Measurements from ENCODE around the gene PNO1. TPM values are rescaled to one million over a fixed set of nuclear protein-coding genes. Genes with fewer than 3 reads are reported as not detected.
A peak's percentile ranks its signal among the peaks of the same experiment; 100 is the strongest.

Gene PNO1
- total and polyA plus RNA-seq, 9 donors = 6.1 to 26.4 (median 12.7) TPM

DNA sequence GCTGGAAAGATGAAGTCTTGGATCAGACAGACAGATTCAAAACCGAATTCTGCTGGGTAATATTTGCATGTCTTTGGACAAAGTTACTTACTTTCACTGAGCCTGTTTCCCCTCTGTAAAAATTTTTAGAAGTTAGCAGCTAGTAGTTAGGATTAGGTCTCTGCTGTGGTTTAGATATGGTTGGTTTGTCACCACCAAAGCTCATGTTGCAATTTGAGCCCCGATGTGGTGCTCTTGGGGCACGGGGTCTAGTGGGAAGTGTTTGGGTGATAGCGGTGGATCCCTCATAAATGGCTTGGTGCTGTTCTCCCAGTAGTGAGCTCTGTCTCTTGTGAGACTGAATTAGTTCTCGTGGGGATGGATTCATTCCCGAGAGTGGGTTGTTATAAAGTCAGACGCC, 38.9 kb upstream of the PNO1 start:
- Histone ChIP-seq H3K27me3 (no peaks in the 10 kb centered on the region), H3K36me3 (no peaks in the 10 kb centered on the region), H3K4me1 (ENCODE audit: insufficient read depth) (peaks cover 3% of the 10 kb centered on the region), H3K4me3 (no peak overlapping the region), H3K9me3 (no peaks in the 10 kb centered on the region), H3K27ac (no peak overlapping the region)
- intact Hi-C loops (cut with DNase I) = no loop called here
- no peak for DNase-seq
- WGBS, 3 donors = 76 to 86% (median 86%) methylated on average over 7 of the region's 7 CpGs
- TF ChIP-seq POLR2A (IDR thresholded peaks at IDR 0.05) (no peak), EP300 (IDR thresholded peaks at IDR 0.05) (no peak)
- TF ChIP-seq, protein P1, sequence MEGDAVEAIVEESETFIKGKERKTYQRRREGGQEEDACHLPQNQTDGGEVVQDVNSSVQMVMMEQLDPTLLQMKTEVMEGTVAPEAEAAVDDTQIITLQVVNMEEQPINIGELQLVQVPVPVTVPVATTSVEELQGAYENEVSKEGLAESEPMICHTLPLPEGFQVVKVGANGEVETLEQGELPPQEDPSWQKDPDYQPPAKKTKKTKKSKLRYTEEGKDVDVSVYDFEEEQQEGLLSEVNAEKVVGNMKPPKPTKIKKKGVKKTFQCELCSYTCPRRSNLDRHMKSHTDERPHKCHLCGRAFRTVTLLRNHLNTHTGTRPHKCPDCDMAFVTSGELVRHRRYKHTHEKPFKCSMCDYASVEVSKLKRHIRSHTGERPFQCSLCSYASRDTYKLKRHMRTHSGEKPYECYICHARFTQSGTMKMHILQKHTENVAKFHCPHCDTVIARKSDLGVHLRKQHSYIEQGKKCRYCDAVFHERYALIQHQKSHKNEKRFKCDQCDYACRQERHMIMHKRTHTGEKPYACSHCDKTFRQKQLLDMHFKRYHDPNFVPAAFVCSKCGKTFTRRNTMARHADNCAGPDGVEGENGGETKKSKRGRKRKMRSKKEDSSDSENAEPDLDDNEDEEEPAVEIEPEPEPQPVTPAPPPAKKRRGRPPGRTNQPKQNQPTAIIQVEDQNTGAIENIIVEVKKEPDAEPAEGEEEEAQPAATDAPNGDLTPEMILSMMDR (IDR thresholded peaks at IDR 0.05) = no peak

DNA sequence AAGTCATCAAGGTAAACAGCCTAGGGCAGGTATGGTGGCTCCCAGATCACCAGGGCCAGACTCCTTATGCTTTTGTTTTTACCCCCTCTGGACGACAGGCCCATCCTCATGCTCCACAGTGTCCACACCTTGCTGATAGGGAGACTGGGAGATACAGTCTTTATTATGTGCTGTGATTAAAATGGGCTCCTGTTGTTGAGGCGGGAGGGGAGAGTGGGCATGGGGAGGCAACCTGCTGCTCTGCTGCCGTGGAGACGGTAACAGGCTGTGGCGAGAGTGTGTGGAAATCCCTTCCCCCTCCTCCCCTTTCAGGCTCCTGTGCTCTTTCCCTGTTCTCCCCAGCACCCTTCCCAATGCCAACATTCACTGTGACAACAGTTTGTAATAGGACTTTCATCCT, 38.2 kb upstream of the PNO1 start:
- Histone ChIP-seq H3K27ac (no peak overlapping the region), H3K9me3 (no peaks in the 10 kb centered on the region), H3K4me3 (no peak overlapping the region), H3K36me3 (no peaks in the 10 kb centered on the region), H3K4me1 (ENCODE audit: insufficient read depth) (peaks cover 3% of the 10 kb centered on the region), H3K27me3 (no peaks in the 10 kb centered on the region)
- no peak for TF ChIP-seq EP300 (IDR thresholded peaks at IDR 0.05)
- TF ChIP-seq POLR2A (IDR thresholded peaks at IDR 0.05) = no peak
- TF ChIP-seq, protein P1 (IDR thresholded peaks at IDR 0.05) = no peak
- no peak for DNase-seq
- intact Hi-C loops (cut with DNase I) = no loop called here
- WGBS, 3 donors = 75 to 84% (median 80%) methylated on average over 5 of the region's 5 CpGs

DNA sequence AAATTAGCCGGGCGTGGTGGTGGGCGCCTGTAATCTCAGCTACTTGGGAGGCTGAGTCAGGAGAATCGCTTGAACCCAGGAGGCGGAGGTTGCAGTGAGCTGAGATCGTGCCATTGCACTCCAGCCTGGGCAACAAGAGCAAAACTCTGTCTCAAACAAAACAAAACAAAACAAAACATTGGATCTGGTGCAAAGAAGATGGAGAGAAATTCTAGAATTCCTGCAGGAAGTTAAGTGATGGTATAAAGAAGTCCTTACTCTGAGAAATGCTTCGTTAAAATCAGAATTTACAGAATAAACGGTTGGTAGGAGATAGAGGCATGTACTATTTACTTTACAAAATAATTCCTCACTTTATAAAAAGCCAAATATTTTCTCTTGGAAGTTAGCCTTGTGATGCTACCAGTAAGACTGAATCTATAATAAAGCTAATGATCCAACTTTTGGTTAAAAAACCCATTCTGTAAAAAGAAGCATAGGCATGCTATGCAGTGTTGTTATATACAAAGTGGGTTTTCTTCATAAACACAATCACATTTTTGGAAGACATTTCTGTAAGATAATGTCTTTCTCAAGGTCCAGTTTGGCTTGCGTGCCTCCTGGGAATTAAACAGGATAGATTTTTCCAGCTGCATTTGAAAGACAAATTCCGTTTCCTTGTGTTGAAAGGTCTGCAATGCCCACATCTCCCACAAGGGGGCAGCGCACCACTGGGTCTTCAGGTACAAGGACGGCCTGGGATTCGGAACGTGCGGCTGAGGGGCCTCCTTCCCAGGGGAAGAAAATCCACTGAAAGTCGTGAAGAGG, 35.6 kb upstream of the PNO1 start:
- 27 to 34% (median 30%) methylated on average over 16 of the region's 16 CpGs for WGBS, 3 donors
- peaks cover 3% of the 10 kb centered on the region for H3K4me1 ChIP-seq (ENCODE audit: insufficient read depth)
- H3K27me3 ChIP-seq = no peaks in the 10 kb centered on the region
- intact Hi-C loops (cut with DNase I) = loop anchor here (5.0 to 10.0 kb wide), 4 partner anchors 160 to 320 kb away; no protein-coding TSS in a partner anchor
- no peak overlapping the region for H3K27ac ChIP-seq
- no peak overlapping the region for H3K4me3 ChIP-seq
- no peaks in the 10 kb centered on the region for H3K36me3 ChIP-seq
- TF ChIP-seq POLR2A (IDR thresholded peaks at IDR 0.05) = no peak
- no peak for TF ChIP-seq EP300 (IDR thresholded peaks at IDR 0.05)
- TF ChIP-seq, protein P1 (IDR thresholded peaks at IDR 0.05) = peak; percentile 74 to 91 (median 88)
- peak; percentile 83 to 92 (median 92) for DNase-seq
- no peaks in the 10 kb centered on the region for H3K9me3 ChIP-seq

DNA sequence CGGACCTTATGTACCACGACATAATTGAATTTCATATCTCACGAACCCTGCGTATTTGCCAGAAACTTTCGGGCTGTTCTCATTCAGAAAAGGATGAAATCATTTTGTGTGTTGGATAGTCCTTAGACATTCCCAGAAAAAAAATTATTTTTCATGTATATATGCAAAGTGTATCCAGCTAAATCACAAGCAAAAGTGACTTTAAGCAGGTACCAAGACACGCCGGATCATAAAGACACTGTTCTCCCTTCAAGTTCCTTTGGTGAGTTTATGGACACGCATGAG, 35.1 kb upstream of the PNO1 start:
- Histone ChIP-seq H3K9me3 (no peaks in the 10 kb centered on the region), H3K4me1 (ENCODE audit: insufficient read depth) (peaks cover 3% of the 10 kb centered on the region), H3K4me3 (no peak overlapping the region), H3K27me3 (no peaks in the 10 kb centered on the region), H3K36me3 (no peaks in the 10 kb centered on the region), H3K27ac (no peak overlapping the region)
- intact Hi-C loops (cut with DNase I) = loop anchor here (5.0 to 10.0 kb wide), 4 partner anchors 160 to 320 kb away; no protein-coding TSS in a partner anchor
- no peak for DNase-seq
- WGBS, 3 donors = 20 to 25% (median 20%) methylated on average over 8 of the region's 8 CpGs
- TF ChIP-seq, protein P1 (IDR thresholded peaks at IDR 0.05) = no peak
- TF ChIP-seq EP300 (IDR thresholded peaks at IDR 0.05) (no peak), POLR2A (IDR thresholded peaks at IDR 0.05) (no peak)

Data from ovary (tissue), 9 donors.